ENCODE measurements around the gene CD200R1L.

DNA sequence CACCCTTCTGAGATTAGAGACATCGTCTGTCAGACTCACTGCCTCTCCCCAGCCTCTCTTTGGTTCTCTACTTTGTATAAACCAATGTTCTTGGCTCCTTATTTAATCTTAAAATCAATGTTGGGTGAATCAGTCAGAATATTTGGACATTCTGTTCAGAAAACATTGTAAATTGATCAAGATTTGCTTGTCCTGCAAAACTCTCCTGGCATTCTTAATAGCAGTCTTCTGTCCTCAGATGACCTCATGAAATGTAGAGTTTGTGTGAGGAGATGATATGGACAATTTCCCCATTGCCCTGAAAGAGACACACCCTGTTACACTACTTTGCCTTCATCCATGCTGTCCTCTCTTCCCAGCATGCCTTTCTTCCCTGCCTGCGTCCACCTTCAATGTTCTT lies 33.6 kb downstream of the CD200R1L start:
- no peak for TF ChIP-seq TAF1 (IDR thresholded peaks at IDR 0.05; ENCODE audit: borderline replicate concordance, insufficient read depth, low read length)
- TF ChIP-seq SIN3A (IDR thresholded peaks at IDR 0.05; ENCODE audit: borderline replicate concordance, insufficient read depth, low read length): no peak
- TF ChIP-seq, protein P1, sequence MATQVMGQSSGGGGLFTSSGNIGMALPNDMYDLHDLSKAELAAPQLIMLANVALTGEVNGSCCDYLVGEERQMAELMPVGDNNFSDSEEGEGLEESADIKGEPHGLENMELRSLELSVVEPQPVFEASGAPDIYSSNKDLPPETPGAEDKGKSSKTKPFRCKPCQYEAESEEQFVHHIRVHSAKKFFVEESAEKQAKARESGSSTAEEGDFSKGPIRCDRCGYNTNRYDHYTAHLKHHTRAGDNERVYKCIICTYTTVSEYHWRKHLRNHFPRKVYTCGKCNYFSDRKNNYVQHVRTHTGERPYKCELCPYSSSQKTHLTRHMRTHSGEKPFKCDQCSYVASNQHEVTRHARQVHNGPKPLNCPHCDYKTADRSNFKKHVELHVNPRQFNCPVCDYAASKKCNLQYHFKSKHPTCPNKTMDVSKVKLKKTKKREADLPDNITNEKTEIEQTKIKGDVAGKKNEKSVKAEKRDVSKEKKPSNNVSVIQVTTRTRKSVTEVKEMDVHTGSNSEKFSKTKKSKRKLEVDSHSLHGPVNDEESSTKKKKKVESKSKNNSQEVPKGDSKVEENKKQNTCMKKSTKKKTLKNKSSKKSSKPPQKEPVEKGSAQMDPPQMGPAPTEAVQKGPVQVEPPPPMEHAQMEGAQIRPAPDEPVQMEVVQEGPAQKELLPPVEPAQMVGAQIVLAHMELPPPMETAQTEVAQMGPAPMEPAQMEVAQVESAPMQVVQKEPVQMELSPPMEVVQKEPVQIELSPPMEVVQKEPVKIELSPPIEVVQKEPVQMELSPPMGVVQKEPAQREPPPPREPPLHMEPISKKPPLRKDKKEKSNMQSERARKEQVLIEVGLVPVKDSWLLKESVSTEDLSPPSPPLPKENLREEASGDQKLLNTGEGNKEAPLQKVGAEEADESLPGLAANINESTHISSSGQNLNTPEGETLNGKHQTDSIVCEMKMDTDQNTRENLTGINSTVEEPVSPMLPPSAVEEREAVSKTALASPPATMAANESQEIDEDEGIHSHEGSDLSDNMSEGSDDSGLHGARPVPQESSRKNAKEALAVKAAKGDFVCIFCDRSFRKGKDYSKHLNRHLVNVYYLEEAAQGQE (IDR thresholded peaks at IDR 0.05; ENCODE audit: insufficient read depth in 1 of 2, low read depth in 2 of 2, low read length in 2 of 2): no peak
- no peak for TF ChIP-seq POLR2AphosphoS5 (IDR thresholded peaks at IDR 0.05; ENCODE audit: low read depth, low read length)

Measured in PFSK-1 (cell line).